ENCODE data around the gene HDAC4.

GRCh38 chr2:239206851-239207250, 194.0 kb downstream of the HDAC4 start:
- TF ChIP-seq EP300 (IDR thresholded peaks at IDR 0.05) (no peak), CTCF (IDR thresholded peaks at IDR 0.05) (no peak), POLR2A (IDR thresholded peaks at IDR 0.05) (no peak), POLR2AphosphoS5 (IDR thresholded peaks at IDR 0.05) (no peak)
